Tongue (tissue), 2 donors: ENCODE data around the gene CRACR2B. TPM values are rescaled to one million over a fixed set of nuclear protein-coding genes. Genes with fewer than 3 reads are reported as not detected.

Experiments used
- DNase-seq: peaks from one replicate; pipeline ENCODE4 v3.0.0-alpha.2; 2015
- total RNA-seq: library from RNA; depleted of rRNA; stranded (reverse); fragments of >200 nt; gene quantifications from one replicate; pipeline ENCODE4 v1.2.3, GENCODE V29; 2014

The CRACR2B gene
- 22.6 TPM for total RNA-seq

DNA sequence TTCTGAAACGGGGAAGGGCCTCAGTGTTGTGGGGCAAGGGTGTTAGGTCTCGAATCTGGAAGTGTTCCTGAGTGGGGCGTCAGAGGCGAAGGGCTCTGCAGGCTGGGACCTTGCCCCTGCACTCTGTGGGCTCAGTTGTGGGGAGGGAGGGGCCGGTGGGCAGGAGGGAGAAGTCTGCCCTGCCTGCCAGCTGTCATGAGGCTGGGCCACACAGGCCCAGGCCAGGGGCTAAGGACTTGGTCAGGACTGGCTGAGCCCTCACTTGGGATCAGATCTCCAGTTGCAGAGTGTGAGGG lies at the start of gene CRACR2B:
Gene CRACR2B (plus strand): TSS at position 23 of the 296 bp plus-strand sequence. CDS start 689 bp downstream, outside the sequence.
- DNase-seq, result no peak

DNA sequence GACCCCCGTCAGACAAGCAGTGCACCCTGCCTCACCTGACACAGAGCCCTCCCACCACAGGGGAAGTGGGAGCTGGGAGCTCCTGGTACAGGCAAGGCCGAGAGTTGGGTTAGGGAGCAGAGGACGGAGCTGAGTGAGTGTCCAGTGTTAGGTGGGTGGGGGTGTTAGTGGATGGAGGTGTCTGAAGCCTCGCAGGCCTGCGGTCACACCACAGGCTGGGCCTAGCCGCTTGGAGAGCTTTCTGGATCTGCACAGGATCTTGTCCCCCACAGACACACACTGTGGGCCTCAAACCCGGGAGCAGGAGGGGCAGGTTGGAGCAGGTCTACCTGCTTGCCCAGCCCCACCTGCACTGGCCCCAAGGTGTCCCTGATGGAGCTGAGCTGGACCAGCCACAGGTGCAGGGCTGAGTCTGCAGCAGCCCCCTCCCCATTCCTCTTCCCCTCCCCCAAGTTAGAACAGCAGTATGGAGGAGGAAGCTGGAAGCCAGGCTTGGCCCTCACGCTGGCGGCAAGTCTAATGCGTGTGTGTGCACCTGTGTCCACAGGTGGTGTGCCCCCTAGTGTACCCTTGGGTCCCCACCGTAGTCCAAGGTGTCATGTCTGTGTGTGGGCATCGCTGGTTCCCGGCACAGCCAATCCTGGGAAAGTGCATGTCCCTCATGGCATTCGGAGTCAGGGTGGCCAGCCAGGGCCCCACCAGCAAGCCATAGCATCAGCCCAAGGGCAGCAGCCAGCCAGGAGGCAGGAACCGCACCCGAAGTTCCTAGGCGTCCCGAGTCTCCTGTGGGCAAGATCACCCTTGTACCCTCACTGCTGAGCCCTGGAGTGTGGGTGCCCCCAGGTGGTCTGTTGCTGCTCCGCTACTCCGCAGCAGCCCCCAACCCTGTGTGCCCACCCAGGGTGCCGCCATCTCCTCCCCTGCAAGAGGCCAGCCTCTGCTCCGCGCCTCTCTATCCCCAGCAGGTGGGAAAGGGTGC lies 48.5 kb upstream of the CRACR2B start:
- no peak for DNase-seq

DNA sequence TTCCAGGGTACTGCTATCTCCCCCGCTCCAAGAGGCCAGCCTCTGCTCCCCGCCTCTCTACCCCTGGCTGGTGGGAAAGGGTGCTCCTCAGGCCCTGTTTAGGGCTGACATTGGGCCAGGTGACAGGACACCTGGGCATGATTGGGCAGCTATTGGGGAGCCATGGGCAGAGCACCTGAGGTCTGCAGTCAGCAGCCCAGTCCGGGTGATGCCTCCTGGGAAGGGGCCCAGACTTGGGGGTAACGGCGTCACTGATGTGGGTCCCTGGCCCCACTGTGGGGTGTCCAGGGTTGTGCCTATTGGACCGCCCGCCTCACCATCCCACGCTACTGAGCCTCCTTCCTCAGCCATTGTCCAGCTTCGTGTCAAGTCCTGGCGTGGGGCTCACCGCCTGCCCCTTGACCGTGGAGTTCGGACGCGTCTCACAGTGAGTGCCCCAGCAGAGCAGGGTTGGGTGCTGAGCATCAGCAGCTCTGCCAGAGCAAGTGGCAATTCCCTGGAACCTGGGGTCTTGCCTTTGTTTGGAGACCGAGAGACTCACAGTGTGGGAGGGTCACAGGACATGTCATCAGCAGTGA lies 47.7 kb upstream of the CRACR2B start:
- no peak for DNase-seq

DNA sequence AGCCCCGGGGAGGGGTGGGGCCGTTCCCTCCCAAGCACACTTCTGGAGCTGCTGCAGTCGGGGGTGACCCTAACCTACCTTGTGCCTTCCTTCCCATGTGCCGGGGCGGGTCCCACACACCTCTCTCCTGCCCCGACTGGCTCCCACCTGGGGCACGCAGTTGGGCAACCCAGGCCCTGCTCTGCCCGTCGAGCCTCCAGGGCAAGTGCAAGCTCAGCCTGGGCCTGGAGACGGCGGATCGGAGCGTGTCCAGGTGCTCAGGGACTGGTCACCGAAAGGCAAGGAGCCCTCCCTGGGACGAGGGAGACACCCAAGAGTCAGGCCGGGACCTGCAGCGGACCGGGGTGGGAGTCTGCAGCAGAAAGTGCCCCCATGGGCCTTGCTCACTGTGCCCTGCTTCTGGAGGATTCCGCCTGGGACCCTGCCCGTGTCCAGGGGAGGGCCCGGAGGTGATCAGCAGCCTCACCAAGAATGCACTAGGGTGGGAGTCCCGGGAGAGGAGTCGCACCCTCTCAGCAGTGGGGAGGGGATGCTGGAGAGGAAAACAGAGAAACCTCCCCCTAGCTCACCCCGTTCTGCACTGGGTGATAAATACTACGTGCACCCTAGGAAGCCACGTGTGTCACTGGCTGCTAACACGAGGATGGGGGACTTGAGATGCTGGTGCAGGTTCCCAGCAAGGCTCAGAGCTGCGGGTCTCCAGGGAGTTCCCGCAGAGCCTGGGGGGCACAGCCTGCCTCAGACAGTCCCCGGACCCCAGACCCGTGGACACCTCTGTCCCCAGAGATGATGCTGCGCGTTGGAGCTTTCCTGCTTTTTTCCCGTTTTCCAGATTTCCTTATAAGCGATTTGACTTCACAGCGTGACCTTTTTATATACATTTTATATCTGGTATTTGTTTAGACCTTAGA lies 45.2 kb upstream of the CRACR2B start:
- DNase-seq, result no peak

DNA sequence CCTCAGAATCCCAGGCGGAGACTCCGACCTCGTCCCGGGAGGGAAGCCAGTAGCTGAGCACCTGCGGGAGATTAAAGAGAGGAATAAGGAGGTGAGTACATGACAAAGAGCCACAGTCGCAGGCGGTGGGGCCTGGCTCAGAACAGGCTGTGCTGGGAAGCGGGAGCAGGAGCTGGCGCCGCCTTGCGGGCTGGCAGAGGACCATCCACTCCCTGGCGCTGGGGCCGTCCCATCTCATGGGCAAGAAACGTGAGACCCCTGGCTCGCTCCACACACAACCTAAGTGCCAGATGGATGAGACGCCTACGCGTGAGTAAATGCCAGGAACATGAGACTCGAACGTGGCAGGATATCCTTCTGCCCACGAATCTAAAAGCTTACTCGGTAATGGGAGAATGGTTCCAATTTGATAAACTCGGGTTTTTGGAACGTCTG lies 44.1 kb upstream of the CRACR2B start:
- peak; percentile 93 for DNase-seq

DNA sequence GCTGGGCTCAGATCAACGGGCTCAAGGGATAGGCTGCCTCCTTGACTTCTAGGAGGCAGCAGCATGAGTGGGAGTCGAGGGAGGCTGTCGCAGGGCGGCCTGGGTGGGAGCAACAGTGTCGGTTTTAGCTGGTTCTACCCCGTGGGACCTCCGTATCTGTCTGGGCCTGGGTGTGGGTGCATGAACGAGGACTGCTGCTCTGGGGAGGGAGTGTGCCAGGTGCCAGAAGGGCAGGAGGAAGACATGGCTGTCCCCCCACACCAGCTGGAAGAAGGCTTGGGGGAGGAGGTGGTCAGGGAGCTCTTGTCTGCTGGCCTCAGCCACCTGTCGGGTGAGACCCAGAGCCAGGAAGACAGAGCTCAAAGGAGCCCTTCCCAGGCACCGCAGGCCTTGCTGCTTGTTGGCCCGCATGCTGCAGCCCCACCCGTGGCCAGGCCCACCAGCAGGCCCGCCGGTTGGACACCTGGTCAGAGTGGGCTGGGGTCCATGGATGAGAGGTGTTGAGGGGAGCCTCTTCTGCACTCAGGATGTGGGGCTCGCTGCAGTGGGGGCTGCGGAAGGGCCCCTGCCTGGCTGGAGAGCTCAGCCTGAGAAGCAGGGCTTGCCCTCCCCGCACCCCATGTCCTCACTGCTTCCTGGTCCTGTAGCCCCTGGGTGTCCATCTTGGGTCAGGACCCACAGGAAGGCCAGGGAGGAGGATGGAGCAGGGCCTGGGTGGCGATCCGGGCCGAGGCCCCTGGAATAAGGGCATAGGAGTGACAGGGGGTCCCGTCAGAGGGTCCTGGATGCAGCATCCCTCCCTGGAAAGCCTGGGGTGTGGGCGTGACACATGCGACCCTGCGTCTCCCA lies 41.3 kb upstream of the CRACR2B start:
- no peak for DNase-seq

DNA sequence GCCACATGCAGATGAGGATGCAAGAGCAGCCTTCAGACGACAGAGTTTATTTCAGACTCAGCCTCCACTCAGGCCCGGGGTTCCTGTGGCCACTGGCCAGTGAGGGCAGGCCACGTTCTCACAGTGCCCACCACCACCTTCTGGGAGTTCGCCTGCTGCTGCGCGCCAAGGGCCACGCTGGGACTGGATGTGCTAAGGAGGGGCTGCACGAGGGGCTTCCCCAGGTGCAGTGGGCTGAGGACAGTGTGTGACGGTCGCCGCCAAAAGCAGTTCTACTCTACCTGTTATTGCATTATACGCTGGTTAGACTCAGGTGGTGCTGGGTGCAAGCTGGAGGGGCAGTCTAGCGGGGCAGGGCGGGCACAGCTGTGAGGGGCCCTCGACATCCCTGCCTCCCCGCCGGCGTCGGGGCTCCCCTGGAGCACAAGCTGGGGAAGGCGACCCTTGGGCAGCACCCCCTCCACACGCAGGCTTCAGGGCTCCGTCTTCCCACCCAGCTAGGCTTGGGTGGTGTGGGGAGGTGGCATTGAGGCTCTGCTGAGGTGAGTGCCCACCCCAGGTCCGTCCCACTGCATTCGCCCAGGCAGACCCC lies 40.5 kb upstream of the CRACR2B start:
- DNase-seq, result no peak

DNA sequence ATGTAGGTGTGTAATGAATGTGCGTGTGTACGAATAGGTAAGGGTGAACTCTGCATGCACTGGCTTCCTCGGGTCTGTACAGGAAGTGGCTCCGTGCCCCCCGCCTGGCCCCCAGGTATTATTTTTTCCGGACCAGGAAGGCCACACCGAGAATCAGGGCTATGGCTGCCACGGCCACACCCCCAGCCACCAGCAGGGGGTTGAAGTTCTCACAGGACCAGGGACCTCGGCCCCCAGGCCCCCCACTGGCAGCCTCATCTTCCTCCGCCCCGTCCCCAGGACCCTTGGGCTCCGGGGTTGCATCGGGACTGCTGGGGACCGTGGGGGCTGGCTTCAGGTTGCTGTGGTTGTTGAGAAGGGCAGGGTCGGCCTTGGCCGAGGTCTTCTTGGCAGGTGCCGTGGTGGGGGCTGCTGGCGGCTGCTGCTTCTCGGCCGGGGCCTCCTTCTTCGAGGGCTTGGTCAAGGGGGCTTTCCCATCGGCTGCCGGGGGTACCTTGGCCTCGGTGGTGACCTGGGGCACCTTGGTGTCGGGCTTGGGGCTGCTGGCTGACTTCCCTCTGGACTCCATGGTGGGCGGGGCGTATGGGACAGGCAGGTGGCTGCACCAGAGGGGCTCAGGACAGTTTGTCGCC lies 39.6 kb upstream of the CRACR2B start:
- no peak for DNase-seq

DNA sequence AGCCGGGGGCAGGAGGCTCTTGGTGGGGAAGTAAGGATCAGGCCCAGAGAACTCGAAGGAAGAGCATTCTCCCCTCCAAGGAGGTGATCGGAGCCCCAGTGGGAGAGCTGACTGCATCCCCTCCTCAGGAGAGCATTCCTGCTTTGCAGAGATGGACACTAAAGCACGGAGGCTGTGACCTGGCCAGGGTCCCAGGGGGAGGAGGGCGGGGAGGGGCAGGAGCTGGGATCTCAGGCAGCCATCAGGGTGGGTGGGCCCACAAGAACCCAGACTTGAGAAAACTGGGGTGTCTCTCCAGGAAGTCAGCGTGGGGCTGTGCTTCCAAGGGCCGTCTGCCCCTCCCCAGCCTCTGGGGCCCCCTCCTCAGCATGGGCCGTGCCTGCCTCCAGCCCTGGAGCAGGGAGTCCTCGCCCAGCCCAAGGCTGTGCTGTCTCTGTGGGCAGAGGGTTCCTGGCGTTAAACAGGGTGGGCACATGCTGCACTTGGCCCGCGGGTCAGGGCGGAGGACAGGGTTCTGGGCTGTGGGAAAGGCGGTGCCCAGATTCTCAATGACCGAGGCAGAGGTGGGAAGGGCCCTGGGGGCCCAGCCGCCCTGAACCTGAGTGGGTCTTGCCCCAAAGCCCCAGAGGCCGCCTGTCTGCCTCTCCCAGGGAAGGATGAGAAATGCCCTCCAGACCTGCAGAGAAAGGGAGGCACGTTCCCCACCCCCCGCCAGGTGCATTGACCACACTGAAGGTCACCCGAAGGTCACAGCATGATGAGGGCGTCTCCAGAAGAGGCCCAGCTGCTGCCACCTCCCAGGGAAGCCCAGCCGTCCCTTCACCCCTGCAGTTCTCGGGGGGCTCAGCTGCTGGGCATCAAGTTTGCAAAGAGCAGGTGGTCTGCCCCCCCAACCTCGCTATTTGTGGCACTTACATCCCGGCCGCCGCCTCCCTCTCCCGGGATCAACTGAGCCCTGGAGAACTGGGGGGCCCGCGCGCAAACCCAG lies 38.5 kb upstream of the CRACR2B start:
- DNase-seq, result no peak

DNA sequence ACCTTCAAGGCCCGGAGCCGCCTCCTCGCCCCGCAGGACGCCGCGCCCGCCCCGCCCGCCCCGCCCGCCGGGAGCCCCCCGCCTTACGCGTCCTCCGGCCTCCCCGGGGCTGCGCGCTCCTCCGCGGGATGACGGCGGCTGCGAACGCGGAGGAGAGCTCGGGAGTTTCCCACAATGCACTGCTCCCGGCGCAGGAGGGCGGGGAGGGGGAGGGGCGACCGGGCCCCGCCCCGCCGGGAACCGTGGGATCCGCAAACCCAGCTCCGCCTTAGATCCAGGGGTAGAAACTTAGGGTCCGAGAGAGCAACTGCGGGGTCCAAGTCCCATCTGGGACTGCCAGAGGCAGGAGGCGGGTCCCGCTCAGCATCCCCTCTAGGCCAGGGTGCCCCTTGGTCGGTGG lies 37.8 kb upstream of the CRACR2B start, which contains the start of gene CEND1:
Gene CEND1 (minus strand): TSS at position 148 of the 400 bp plus-strand sequence. CDS start 1,514 bp downstream, outside the sequence.
- DNase-seq, result peak; percentile 46

DNA sequence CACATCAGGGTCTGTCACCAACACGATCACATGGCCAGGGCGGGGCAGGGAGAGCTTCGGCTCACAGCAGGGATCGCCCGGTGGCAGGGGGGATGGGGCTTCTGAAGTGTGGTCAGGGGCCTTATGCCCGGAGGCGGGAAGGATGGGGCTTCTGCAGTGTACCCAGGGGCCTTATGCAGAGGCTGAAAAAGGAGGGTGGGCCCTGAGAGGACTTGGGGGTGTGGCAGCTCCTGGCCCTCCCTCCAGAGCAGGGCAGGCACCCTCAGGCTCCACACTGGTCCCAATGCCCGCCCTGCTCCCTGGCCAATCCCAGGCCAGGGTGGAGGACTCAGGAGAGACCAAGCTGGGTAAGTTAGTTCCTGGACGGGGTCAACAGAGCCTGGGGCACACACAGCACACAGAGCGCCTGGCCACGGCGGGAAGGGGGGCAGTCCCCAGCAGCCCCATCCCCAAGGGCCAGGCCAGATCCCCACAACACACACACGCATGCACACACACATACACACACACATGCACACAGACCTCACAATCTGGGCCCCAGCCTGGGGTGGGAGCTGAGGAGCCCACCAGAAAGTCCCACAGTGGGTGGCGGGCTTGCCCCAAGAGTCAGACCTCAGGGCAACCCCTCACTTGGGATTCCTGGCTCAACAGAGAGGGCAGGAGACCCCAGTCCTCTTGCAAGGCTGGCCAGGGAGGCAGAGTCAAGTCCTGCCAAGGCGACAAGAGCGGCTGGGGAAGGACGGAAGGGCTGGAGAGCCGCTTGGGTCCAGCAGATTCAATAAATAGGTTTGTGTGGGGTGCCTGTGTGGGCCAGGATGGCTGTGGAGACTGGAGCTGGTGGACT lies 36.8 kb upstream of the CRACR2B start:
- DNase-seq, result no peak

DNA sequence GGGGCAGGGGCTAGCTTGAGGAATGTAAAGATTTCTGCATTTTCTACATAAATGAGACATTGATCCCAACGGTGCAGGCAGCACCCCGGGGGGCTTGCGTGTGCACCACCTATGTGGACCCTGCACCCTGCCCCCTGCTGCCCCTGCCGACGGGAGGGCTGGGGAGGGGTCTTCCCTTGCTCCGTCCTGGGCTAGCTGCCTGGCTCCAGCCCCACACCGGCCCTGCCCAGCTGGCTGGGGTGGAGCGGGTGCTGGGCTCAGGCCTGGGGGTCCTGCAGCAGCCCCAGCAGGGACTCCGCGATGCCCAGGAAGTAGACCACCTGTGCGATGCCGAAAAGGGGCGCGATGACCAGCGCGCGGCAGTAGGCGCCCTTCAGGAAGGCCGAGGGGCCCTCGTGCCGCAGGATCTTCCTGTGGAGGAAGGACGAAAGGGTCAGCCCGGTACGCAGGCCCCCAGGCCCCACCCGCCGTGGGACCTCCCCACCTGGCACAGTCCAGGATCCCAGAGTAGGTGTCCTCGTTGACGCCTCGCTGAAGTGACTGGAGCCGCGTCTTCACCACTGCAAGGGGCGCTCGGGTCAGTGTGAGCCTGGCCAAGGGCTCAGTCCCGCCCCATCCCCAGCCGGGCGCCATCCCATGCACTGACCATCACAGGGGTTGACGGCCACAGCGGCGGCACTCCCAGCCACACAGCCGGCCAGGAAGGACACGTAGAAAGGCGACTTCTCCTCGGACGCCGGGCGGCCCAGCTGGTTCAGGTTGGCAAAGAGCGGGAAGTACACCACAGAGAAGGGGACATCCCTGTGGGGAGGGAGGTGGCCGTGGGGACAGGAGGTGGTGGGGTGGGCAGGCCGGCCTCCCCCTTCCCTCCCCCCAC lies 35.8 kb upstream of the CRACR2B start:
- DNase-seq, result no peak

DNA sequence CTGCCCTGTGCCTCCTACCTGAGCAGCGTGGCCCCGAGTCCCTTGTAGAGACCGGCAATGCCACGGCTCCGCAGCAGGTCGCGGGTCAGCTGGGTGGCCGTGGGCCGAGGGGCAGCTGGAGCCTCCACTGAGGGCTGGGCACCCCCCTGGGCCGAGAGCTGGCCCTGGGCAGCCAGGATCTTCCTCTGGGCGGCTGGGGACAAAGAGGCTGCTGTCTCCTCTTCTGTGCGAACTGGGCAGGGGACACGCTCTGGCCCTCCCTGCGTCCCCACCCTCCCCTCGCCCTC lies 35.2 kb upstream of the CRACR2B start:
- DNase-seq, result no peak

DNA sequence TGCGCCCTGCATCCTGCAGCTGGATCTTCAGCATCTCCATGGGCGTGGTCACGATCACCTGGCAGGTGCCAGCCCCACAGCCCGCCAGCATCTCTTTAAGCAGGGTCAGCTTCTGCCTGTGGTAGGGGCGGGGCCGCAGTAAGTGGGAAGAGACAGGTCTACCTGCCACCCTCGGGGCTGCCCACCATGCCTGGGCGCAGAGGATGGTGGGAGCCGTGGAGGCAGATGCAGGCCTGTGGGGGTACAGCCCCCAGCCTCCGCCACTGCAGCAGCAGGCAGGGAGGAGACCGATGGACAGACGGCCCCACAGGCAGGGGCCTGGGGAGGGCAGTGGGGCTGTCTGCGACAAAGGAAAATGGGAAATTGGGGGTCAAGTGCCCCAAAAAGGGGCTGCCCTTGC lies 34.8 kb upstream of the CRACR2B start:
- DNase-seq, result no peak

DNA sequence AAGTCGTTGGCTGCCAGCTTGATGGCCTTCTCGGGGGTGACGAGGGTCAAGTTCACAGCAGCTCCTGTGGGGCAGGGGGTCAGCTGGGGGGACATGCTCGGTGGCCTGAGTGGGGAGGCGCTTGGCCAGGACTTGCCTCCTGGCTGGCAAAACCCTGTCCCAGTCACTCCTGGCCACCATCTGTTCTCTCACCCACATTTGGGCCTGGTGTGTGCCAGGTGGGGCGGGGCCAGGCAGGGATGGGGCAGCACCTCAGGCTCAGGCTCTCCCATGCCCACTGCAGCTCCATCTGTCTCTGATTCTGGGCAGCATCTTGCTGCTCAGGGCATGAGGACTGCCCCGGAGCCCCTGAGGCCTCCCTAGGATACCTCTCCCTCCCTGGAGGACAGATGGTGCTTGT lies 34.2 kb upstream of the CRACR2B start:
- no peak for DNase-seq

DNA sequence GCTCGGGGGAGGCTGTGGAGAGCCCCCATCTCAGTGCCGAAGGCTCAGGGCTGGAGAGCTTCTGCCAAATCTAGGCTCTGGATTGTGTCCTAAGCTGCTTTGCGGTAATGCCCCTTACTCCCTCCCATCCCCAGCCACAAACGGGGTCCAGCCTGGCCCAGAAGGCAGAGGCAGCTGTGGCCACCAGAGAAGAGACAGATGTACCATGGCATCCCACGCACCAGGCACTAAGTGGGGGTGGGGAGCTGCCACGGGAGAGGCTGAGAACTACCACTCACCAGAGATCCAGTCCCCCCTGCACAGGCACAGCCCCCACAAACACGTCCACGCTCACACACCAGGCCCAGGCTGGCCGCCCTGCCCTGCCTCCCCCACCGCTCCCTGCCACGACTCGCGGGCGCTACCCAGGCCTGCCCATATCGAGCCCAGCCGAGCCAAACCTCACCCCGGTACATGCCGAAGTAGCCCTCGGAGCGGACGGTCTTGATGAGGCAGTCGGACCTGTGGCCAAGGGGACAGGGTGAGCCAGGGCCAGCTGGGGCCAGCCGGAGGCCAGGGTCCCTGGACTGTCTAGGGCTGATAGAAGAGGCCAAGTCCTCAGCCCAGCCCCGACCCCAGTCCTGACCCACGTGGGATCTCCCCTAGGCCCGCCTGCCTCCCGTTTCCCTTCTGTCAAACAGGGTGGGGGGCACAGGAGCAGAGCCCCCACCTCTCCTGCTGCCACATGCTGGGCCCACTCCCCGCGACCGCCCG lies 33.5 kb upstream of the CRACR2B start:
- DNase-seq, result no peak
